GM23248 (cell line): Measurements from ENCODE around the gene RPIA.

Experiments
- EZH2 ChIP-seq: fragments of 200-600 bp; sonication (generic); IDR thresholded peaks from 2 replicates; pipeline ENCODE4 v1.6.1; 2018; ENCODE audit warnings: antibody characterized with exemption, mild to moderate bottlenecking; ENCODE audit not compliant: insufficient read depth, poor library complexity, severe bottlenecking
- EZH2phosphoT487 ChIP-seq: fragments of 200-600 bp; sonication (generic); IDR thresholded peaks from 2 replicates; pipeline ENCODE4 v1.6.1; 2018; ENCODE audit warnings: antibody characterized with exemption, moderate library complexity, mild to moderate bottlenecking, low read depth; ENCODE audit not compliant: insufficient read depth

GRCh38 chr2:88765154-88765888 lies 73.8 kb downstream of the RPIA start:
- no peak for TF ChIP-seq EZH2
- no peak for TF ChIP-seq EZH2phosphoT487
